Neural cell (in vitro differentiated cells): ENCODE measurements around the gene WDR83. TPM values are rescaled to one million over a fixed set of nuclear protein-coding genes. Genes with fewer than 3 reads are reported as not detected.

ENCODE experiments used
- H2AFZ ChIP-seq: fragments of 200-600, 300-800 bp; sonication (generic), shearing (Covaris generic); 2 replicates; pipeline ENCODE4 v1.6.0; 2014; ENCODE audit warnings: low read depth, mild to moderate bottlenecking, antibody characterized with exemption, low read length, moderate library complexity
- H3F3A ChIP-seq: fragments of 200-600 bp; shearing (Covaris generic); 2 replicates; pipeline ENCODE4 v1.6.1; 2016; ENCODE audit warnings: mild to moderate bottlenecking, moderate library complexity, mixed read lengths, antibody characterized with exemption, low read length; ENCODE audit not compliant: insufficient read depth, poor library complexity, severe bottlenecking
- H3K27ac ChIP-seq: fragments of 200-600, 300-800 bp; sonication (generic), shearing (Covaris generic); 2 replicates; pipeline ENCODE4 v1.5.1; 2014; ENCODE audit warnings: mild to moderate bottlenecking, low read length, moderate library complexity
- H3K27me3 ChIP-seq: fragments of 300-800, 200-600 bp; sonication (generic), shearing (Covaris generic); 2 replicates; pipeline ENCODE4 v1.6.0; 2014; ENCODE audit warnings: mild to moderate bottlenecking, low read depth, low read length, moderate library complexity; ENCODE audit not compliant: insufficient read depth
- H3K36me3 ChIP-seq: fragments of 300-800, 200-600 bp; sonication (generic), shearing (Covaris generic); 2 replicates; pipeline ENCODE4 v1.5.1; 2014; ENCODE audit warnings: mild to moderate bottlenecking, antibody characterized with exemption, low read length, moderate library complexity; ENCODE audit not compliant: insufficient read depth
- H3K4me2 ChIP-seq: fragments of 300-800, 200-600 bp; sonication (generic), shearing (Covaris generic); 2 replicates; pipeline ENCODE4 v1.6.0; 2014; ENCODE audit warnings: mild to moderate bottlenecking, low read length
- H3K4me3 ChIP-seq: fragments of 300-800, 200-600 bp; sonication (generic), shearing (Covaris generic); 2 replicates; pipeline ENCODE4 v1.5.1; 2014; ENCODE audit warnings: mild to moderate bottlenecking, low read length, moderate library complexity
- H3K79me2 ChIP-seq: fragments of 200-600 bp; shearing (Covaris generic); replicated peaks from 2 replicates; pipeline ENCODE4 v1.6.0; 2014; ENCODE audit warnings: mild to moderate bottlenecking, low read length, moderate library complexity; ENCODE audit not compliant: insufficient read depth
- H3K9ac ChIP-seq: fragments of 300-800, 200-600 bp; sonication (generic), shearing (Covaris generic); 2 replicates; pipeline ENCODE4 v1.6.1; 2016; ENCODE audit warnings: mild to moderate bottlenecking, low read length, mixed read lengths
- H3K9me2 ChIP-seq: fragments of 200-600 bp; shearing (Covaris generic); 2 replicates; pipeline ENCODE4 v1.6.1; 2016; ENCODE audit warnings: mild to moderate bottlenecking, low read length, mixed read lengths; ENCODE audit not compliant: insufficient read depth
- H3K9me3 ChIP-seq: fragments of 200-600, 300-800 bp; sonication (generic), shearing (Covaris generic); 2 replicates; pipeline ENCODE4 v1.6.1; 2016; ENCODE audit warnings: mild to moderate bottlenecking, mixed run types, low read length, moderate library complexity, mixed read lengths
- H4K20me1 ChIP-seq: fragments of 200-600 bp; shearing (Covaris generic); 2 replicates; pipeline ENCODE4 v1.6.1; 2016; ENCODE audit warnings: mild to moderate bottlenecking, mixed run types; ENCODE audit not compliant: insufficient read depth
- EP300 ChIP-seq: fragments of 450-650 bp; conservative IDR thresholded peaks from 2 replicates; pipeline ENCODE4 v1.6.1; 2014; ENCODE audit warnings: antibody characterized with exemption, mild to moderate bottlenecking, moderate library complexity; ENCODE audit not compliant: poor library complexity, severe bottlenecking
- EZH2 ChIP-seq: fragments of 200-600, 300-800 bp; shearing (Covaris generic), sonication (generic); IDR thresholded peaks from 2 replicates; pipeline ENCODE4 v1.6.1; 2014; ENCODE audit warnings: antibody characterized with exemption, low read length, borderline replicate concordance, mild to moderate bottlenecking; ENCODE audit not compliant: insufficient read depth, poor library complexity, severe bottlenecking
- MXI1 ChIP-seq: fragments of 450-650 bp; conservative IDR thresholded peaks from 2 replicates; pipeline ENCODE4 v1.6.1; 2014; ENCODE audit warnings: antibody characterized with exemption, mild to moderate bottlenecking; ENCODE audit not compliant: poor library complexity, severe bottlenecking
- POLR2AphosphoS5 ChIP-seq: IDR thresholded peaks from 2 replicates; pipeline ENCODE4 v1.6.1; 2012
- RAD21 ChIP-seq: fragments of 450-650 bp; conservative IDR thresholded peaks from 2 replicates; pipeline ENCODE4 v1.6.1; 2014; ENCODE audit warnings: antibody characterized with exemption, mild to moderate bottlenecking, moderate library complexity
- SMC3 ChIP-seq: fragments of 450-650 bp; conservative IDR thresholded peaks from 2 replicates; pipeline ENCODE4 v1.6.1; 2014; ENCODE audit warnings: antibody characterized with exemption, mild to moderate bottlenecking, moderate library complexity; ENCODE audit not compliant: poor library complexity
- TAF1 ChIP-seq: IDR thresholded peaks from 2 replicates; pipeline ENCODE4 v1.6.1; 2012; ENCODE audit warnings: low read depth
- polyA plus RNA-seq: library from polyadenylated mRNA; depleted of rRNA; stranded (reverse); fragments of >200 nt; gene quantifications from 2 replicates; pipeline ENCODE4 v1.2.3, GENCODE V29; 2014
- TF ChIP-seq, protein P1 (sequence below): fragments of 450-650 bp; IDR thresholded peaks from 2 replicates; pipeline ENCODE4 v1.5.1; 2014; ENCODE audit warnings: antibody characterized with exemption, mild to moderate bottlenecking, moderate library complexity; ENCODE audit not compliant: poor library complexity, severe bottlenecking
- TF ChIP-seq, protein P2 (sequence below): IDR thresholded peaks from 2 replicates; pipeline ENCODE4 v1.6.1; 2012; ENCODE audit warnings: borderline replicate concordance

WDR83 gene
- polyA plus RNA-seq, 1 donor from 2014 or later, result 45.3 TPM

DNA sequence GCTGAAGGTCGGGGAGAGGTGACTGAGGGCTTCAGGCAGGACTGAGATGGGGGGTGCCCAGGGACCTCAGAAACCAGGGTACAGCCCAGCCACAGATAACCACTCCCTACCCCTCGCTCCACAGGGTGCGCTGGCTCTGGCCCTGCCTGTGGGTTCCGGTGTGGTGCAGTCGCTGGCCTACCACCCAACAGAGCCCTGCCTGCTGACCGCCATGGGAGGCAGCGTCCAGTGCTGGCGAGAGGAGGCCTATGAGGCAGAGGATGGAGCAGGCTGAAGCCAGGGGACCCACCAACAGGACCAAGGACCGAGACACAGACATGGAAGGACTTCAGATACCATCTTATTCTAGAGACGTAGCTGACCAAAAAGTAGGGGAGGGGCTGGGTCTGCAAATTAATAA lies 8.8 kb downstream of the WDR83 start:
- Histone ChIP-seq H3K36me3 (peaks cover 5% of the 10 kb centered on the region), H3F3A (no peaks in the 10 kb centered on the region), H3K9me2 (no peaks in the 10 kb centered on the region), H3K79me2 (peaks cover 12% of the 10 kb centered on the region), H3K27me3 (no peaks in the 10 kb centered on the region), H2AFZ (no peak overlapping the region), H3K9me3 (no peaks in the 10 kb centered on the region), H3K9ac (no peak overlapping the region), H4K20me1 (peaks cover 3% of the 10 kb centered on the region), H3K27ac (no peak overlapping the region), H3K4me3 (no peak overlapping the region), H3K4me2 (no peak overlapping the region)
- TF ChIP-seq RAD21, result no peak

DNA sequence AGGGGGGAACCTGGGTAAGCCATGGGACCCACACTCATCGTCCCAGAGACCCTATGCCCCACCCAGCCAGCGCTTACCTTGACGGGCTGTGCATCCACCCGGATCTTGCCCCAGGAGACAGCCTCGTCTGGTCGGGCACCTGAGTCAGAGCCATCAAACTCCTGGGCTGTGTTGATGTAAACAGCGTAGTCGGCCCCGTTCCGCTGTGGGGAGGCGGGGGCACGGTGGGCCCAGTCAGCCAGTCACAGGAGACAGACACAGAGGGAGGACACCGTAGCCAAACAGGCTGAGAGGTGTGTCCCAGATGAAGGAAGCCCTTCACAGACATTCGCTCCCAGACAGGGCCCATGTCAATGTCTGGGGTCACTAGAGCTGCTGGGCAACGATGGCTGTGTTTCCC lies 9.3 kb downstream of the WDR83 start:
- H3K4me3 ChIP-seq, result no peak overlapping the region
- no peak overlapping the region for H3K4me2 ChIP-seq
- peaks cover 12% of the 10 kb centered on the region for H3K79me2 ChIP-seq
- no peaks in the 10 kb centered on the region for H3K27me3 ChIP-seq
- H4K20me1 ChIP-seq, result peaks cover 3% of the 10 kb centered on the region
- H3K9ac ChIP-seq, result no peak overlapping the region
- no peaks in the 10 kb centered on the region for H3K9me2 ChIP-seq
- H3K27ac ChIP-seq, result no peak overlapping the region
- no peak overlapping the region for H2AFZ ChIP-seq
- H3F3A ChIP-seq, result peaks cover under 1% of the 10 kb centered on the region
- TF ChIP-seq POLR2AphosphoS5 (no peak), TAF1 (no peak), EZH2 (no peak), RAD21 (no peak), EP300 (no peak), MXI1 (no peak), SMC3 (no peak)
- TF ChIP-seq, protein P1, sequence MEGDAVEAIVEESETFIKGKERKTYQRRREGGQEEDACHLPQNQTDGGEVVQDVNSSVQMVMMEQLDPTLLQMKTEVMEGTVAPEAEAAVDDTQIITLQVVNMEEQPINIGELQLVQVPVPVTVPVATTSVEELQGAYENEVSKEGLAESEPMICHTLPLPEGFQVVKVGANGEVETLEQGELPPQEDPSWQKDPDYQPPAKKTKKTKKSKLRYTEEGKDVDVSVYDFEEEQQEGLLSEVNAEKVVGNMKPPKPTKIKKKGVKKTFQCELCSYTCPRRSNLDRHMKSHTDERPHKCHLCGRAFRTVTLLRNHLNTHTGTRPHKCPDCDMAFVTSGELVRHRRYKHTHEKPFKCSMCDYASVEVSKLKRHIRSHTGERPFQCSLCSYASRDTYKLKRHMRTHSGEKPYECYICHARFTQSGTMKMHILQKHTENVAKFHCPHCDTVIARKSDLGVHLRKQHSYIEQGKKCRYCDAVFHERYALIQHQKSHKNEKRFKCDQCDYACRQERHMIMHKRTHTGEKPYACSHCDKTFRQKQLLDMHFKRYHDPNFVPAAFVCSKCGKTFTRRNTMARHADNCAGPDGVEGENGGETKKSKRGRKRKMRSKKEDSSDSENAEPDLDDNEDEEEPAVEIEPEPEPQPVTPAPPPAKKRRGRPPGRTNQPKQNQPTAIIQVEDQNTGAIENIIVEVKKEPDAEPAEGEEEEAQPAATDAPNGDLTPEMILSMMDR, result no peak
- TF ChIP-seq, protein P2, sequence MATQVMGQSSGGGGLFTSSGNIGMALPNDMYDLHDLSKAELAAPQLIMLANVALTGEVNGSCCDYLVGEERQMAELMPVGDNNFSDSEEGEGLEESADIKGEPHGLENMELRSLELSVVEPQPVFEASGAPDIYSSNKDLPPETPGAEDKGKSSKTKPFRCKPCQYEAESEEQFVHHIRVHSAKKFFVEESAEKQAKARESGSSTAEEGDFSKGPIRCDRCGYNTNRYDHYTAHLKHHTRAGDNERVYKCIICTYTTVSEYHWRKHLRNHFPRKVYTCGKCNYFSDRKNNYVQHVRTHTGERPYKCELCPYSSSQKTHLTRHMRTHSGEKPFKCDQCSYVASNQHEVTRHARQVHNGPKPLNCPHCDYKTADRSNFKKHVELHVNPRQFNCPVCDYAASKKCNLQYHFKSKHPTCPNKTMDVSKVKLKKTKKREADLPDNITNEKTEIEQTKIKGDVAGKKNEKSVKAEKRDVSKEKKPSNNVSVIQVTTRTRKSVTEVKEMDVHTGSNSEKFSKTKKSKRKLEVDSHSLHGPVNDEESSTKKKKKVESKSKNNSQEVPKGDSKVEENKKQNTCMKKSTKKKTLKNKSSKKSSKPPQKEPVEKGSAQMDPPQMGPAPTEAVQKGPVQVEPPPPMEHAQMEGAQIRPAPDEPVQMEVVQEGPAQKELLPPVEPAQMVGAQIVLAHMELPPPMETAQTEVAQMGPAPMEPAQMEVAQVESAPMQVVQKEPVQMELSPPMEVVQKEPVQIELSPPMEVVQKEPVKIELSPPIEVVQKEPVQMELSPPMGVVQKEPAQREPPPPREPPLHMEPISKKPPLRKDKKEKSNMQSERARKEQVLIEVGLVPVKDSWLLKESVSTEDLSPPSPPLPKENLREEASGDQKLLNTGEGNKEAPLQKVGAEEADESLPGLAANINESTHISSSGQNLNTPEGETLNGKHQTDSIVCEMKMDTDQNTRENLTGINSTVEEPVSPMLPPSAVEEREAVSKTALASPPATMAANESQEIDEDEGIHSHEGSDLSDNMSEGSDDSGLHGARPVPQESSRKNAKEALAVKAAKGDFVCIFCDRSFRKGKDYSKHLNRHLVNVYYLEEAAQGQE, result no peak
- no peaks in the 10 kb centered on the region for H3K9me3 ChIP-seq
- peaks cover 5% of the 10 kb centered on the region for H3K36me3 ChIP-seq

DNA sequence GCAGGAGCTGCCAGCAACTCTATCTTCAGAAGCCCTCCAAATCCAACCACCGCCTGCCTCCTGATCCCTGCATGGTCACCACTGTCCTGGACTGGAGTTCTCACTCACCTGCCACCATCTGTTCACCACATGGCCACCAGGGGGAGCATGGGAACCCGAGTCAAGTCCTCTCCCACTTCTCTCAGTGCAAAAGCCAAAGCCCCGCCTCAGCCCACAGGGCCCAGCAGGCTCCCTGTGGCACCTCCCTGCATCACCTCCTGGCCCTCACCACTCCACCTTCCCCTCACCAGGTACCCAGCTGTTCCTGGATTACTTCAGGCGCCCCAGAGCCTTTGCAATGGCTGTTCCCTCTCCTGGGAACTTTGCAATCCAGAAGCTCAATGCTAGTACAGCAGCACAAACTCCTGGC lies 9.8 kb downstream of the WDR83 start:
- no peak overlapping the region for H3K4me3 ChIP-seq
- no peaks in the 10 kb centered on the region for H3K9me3 ChIP-seq
- peaks cover 5% of the 10 kb centered on the region for H3F3A ChIP-seq
- H3K79me2 ChIP-seq, result peaks cover 12% of the 10 kb centered on the region
- no peak overlapping the region for H2AFZ ChIP-seq
- no peak overlapping the region for H3K9ac ChIP-seq
- H3K4me2 ChIP-seq, result no peak overlapping the region
- TF ChIP-seq, protein P1, result peak; percentile 79
- TF ChIP-seq EP300 (no peak), EZH2 (no peak), SMC3 (peak; percentile 72), MXI1 (no peak), TAF1 (no peak), RAD21 (peak; percentile 45), POLR2AphosphoS5 (no peak)
- TF ChIP-seq, protein P2, result no peak
- H3K36me3 ChIP-seq, result peaks cover 5% of the 10 kb centered on the region
- H3K27ac ChIP-seq, result no peak overlapping the region
- H4K20me1 ChIP-seq, result peaks cover 3% of the 10 kb centered on the region
- no peaks in the 10 kb centered on the region for H3K9me2 ChIP-seq
- no peaks in the 10 kb centered on the region for H3K27me3 ChIP-seq
